ENCODE data around the gene UNC45B.
A peak's percentile ranks its signal among the peaks of the same experiment; 100 is the strongest.
"Not testable (repeated sequence)": the region's sequence is repeated elsewhere in the genome, so short reads cannot be mapped to it uniquely, and the experiment has no call there.

UNC45B gene

GRCh38 chr17:35214631-35215273, 67.1 kb downstream of the UNC45B start:
- peak; percentile 46 for ATAC-seq (replicated peaks; ENCODE audit: extremely low read depth, poor library complexity, severe bottlenecking)
- Mint-ChIP-seq H3K36me3 (ENCODE audit: insufficient read depth) (peaks cover 11% of the 10 kb centered on the region), H3K4me3 (peak overlapping the region; percentile 54), H3K27ac (ENCODE audit: low read depth) (peak overlapping the region; percentile 90), H3K4me1 (peaks cover 80% of the 10 kb centered on the region), H3K9me3 (peaks cover 11% of the 10 kb centered on the region), H3K27me3 (no peaks in the 10 kb centered on the region)
- peak in 1 of 2 donors; percentile 16 for DNase-seq (ENCODE audit: low spot score in 2 of 2)

- Mint-ChIP-seq H3K4me3 (no peak overlapping the region), H3K4me1 (peaks cover 68% of the 10 kb centered on the region), H3K9me3 (peaks cover 5% of the 10 kb centered on the region), H3K27ac (ENCODE audit: low read depth) (peak overlapping the region; percentile 69), H3K36me3 (ENCODE audit: insufficient read depth) (peaks cover 13% of the 10 kb centered on the region), H3K27me3 (no peaks in the 10 kb centered on the region)
- ATAC-seq (replicated peaks; ENCODE audit: extremely low read depth, poor library complexity, severe bottlenecking) = no peak
- DNase-seq (ENCODE audit: low spot score in 2 of 2) = no peak
These were observed 69.5 kb downstream of the UNC45B start for GRCh38 chr17:35217107-35217506.

- Mint-ChIP-seq H3K4me3 (peak overlapping the region; percentile 56), H3K4me1 (peaks cover 56% of the 10 kb centered on the region), H3K27ac (ENCODE audit: low read depth) (peak overlapping the region; percentile 88), H3K27me3 (no peaks in the 10 kb centered on the region), H3K36me3 (ENCODE audit: insufficient read depth) (peaks cover 13% of the 10 kb centered on the region), H3K9me3 (peaks cover 10% of the 10 kb centered on the region)
- ATAC-seq (replicated peaks; ENCODE audit: extremely low read depth, poor library complexity, severe bottlenecking) (no peak), DNase-seq (ENCODE audit: low spot score in 2 of 2) (no peak)
These were observed 71.3 kb downstream of the UNC45B start for GRCh38 chr17:35218915-35219314.

GRCh38 chr17:35222452-35222851, 74.8 kb downstream of the UNC45B start:
- H3K4me1 Mint-ChIP-seq = peaks cover 35% of the 10 kb centered on the region
- peaks cover 7% of the 10 kb centered on the region for H3K36me3 Mint-ChIP-seq (ENCODE audit: insufficient read depth)
- H3K27me3 Mint-ChIP-seq = no peaks in the 10 kb centered on the region
- ATAC-seq (replicated peaks; ENCODE audit: extremely low read depth, poor library complexity, severe bottlenecking) (no peak), DNase-seq (ENCODE audit: low spot score in 2 of 2) (no peak)
- H3K4me3 Mint-ChIP-seq = no peak overlapping the region
- H3K27ac Mint-ChIP-seq (ENCODE audit: low read depth) = no peak overlapping the region
- H3K9me3 Mint-ChIP-seq = peaks cover 5% of the 10 kb centered on the region

GRCh38 chr17:35224436-35224835, 76.8 kb downstream of the UNC45B start:
- Mint-ChIP-seq H3K9me3 (peaks cover 5% of the 10 kb centered on the region), H3K4me3 (no peak overlapping the region), H3K4me1 (peaks cover 24% of the 10 kb centered on the region), H3K27me3 (no peaks in the 10 kb centered on the region), H3K27ac (ENCODE audit: low read depth) (no peak overlapping the region), H3K36me3 (ENCODE audit: insufficient read depth) (peaks cover 2% of the 10 kb centered on the region)
- ATAC-seq (replicated peaks; ENCODE audit: extremely low read depth, poor library complexity, severe bottlenecking) (no peak), DNase-seq (ENCODE audit: low spot score in 2 of 2) (no peak)

GRCh38 chr17:35227546-35227945, 79.9 kb downstream of the UNC45B start:
- no peaks in the 10 kb centered on the region for H3K36me3 Mint-ChIP-seq (ENCODE audit: insufficient read depth)
- H3K27me3 Mint-ChIP-seq = no peaks in the 10 kb centered on the region
- no peak overlapping the region for H3K4me3 Mint-ChIP-seq
- peaks cover 31% of the 10 kb centered on the region for H3K4me1 Mint-ChIP-seq
- DNase-seq (ENCODE audit: low spot score in 2 of 2) (no peak), ATAC-seq (replicated peaks; ENCODE audit: extremely low read depth, poor library complexity, severe bottlenecking) (no peak)
- H3K9me3 Mint-ChIP-seq = peaks cover 5% of the 10 kb centered on the region
- peak overlapping the region; percentile 46 for H3K27ac Mint-ChIP-seq (ENCODE audit: low read depth)

GRCh38 chr17:35229638-35230037, 82.0 kb downstream of the UNC45B start:
- no peak overlapping the region for H3K27ac Mint-ChIP-seq (ENCODE audit: low read depth)

GRCh38 chr17:35234315-35234714, 86.7 kb downstream of the UNC45B start:
- H3K4me3 Mint-ChIP-seq; H3K36me3 Mint-ChIP-seq (ENCODE audit: insufficient read depth); DNase-seq (ENCODE audit: low spot score in 2 of 2); H3K27me3 Mint-ChIP-seq; ATAC-seq (replicated peaks; ENCODE audit: extremely low read depth, poor library complexity, severe bottlenecking); H3K9me3 Mint-ChIP-seq; H3K27ac Mint-ChIP-seq (ENCODE audit: low read depth): not testable (repeated sequence)
- peaks cover 58% of the 10 kb centered on the region for H3K4me1 Mint-ChIP-seq

More at GRCh38 chr17:35229638-35230037, 82.0 kb downstream of the UNC45B start:
- Mint-ChIP-seq H3K9me3 (no peaks in the 10 kb centered on the region), H3K36me3 (ENCODE audit: insufficient read depth) (no peaks in the 10 kb centered on the region), H3K27me3 (no peaks in the 10 kb centered on the region), H3K4me3 (no peak overlapping the region), H3K4me1 (peaks cover 24% of the 10 kb centered on the region)
- no peak for DNase-seq (ENCODE audit: low spot score in 2 of 2)
- ATAC-seq (replicated peaks; ENCODE audit: extremely low read depth, poor library complexity, severe bottlenecking) = no peak

GRCh38 chr17:35235289-35235688, 87.7 kb downstream of the UNC45B start:
- Mint-ChIP-seq H3K4me1 (peaks cover 61% of the 10 kb centered on the region), H3K27ac (ENCODE audit: low read depth) (no peak overlapping the region), H3K4me3 (no peak overlapping the region), H3K27me3 (no peaks in the 10 kb centered on the region), H3K9me3 (no peaks in the 10 kb centered on the region), H3K36me3 (ENCODE audit: insufficient read depth) (peaks cover 7% of the 10 kb centered on the region)
- DNase-seq (ENCODE audit: low spot score in 2 of 2) = no peak
- ATAC-seq (replicated peaks; ENCODE audit: extremely low read depth, poor library complexity, severe bottlenecking) = no peak

GRCh38 chr17:35235917-35236316, 88.3 kb downstream of the UNC45B start:
- peak overlapping the region; percentile 23 for H3K4me3 Mint-ChIP-seq
- no peak for DNase-seq (ENCODE audit: low spot score in 2 of 2)
- H3K27ac Mint-ChIP-seq (ENCODE audit: low read depth) = no peak overlapping the region

GRCh38 chr17:35236821-35237220, 89.2 kb downstream of the UNC45B start:
- no peak for ATAC-seq (replicated peaks; ENCODE audit: extremely low read depth, poor library complexity, severe bottlenecking)
- H3K27ac Mint-ChIP-seq (ENCODE audit: low read depth) = no peak overlapping the region
- no peaks in the 10 kb centered on the region for H3K27me3 Mint-ChIP-seq
- H3K4me1 Mint-ChIP-seq = peaks cover 65% of the 10 kb centered on the region
- no peak for DNase-seq (ENCODE audit: low spot score in 2 of 2)
- H3K9me3 Mint-ChIP-seq = no peaks in the 10 kb centered on the region
- H3K4me3 Mint-ChIP-seq = no peak overlapping the region
- peaks cover 11% of the 10 kb centered on the region for H3K36me3 Mint-ChIP-seq (ENCODE audit: insufficient read depth)

More at GRCh38 chr17:35235917-35236316, 88.3 kb downstream of the UNC45B start:
- Mint-ChIP-seq H3K27me3 (no peaks in the 10 kb centered on the region), H3K36me3 (ENCODE audit: insufficient read depth) (peaks cover 7% of the 10 kb centered on the region), H3K4me1 (peaks cover 64% of the 10 kb centered on the region), H3K9me3 (no peaks in the 10 kb centered on the region)
- peak; percentile 56 for ATAC-seq (replicated peaks; ENCODE audit: extremely low read depth, poor library complexity, severe bottlenecking)

- H3K9me3 Mint-ChIP-seq = no peaks in the 10 kb centered on the region
- peak overlapping the region; percentile 77 for H3K4me3 Mint-ChIP-seq
- H3K4me1 Mint-ChIP-seq = peaks cover 70% of the 10 kb centered on the region
- DNase-seq (ENCODE audit: low spot score in 2 of 2) (no peak), ATAC-seq (replicated peaks; ENCODE audit: extremely low read depth, poor library complexity, severe bottlenecking) (no peak)
- H3K36me3 Mint-ChIP-seq (ENCODE audit: insufficient read depth) = peaks cover 28% of the 10 kb centered on the region
- H3K27ac Mint-ChIP-seq (ENCODE audit: low read depth) = no peak overlapping the region
- H3K27me3 Mint-ChIP-seq = no peaks in the 10 kb centered on the region
These were observed 91.2 kb downstream of the UNC45B start for GRCh38 chr17:35238821-35239220.
